ENCODE results near the gene PRICKLE2.

The PRICKLE2 gene

GRCh38 chr3:64218746-64219145, 6.5 kb downstream of the PRICKLE2 start:
- no peak for DNase-seq

GRCh38 chr3:64218329-64218728, 6.9 kb downstream of the PRICKLE2 start:
- no peak for DNase-seq

GRCh38 chr3:64216274-64217147, 8.8 kb downstream of the PRICKLE2 start:
- no peak for DNase-seq

DNA sequence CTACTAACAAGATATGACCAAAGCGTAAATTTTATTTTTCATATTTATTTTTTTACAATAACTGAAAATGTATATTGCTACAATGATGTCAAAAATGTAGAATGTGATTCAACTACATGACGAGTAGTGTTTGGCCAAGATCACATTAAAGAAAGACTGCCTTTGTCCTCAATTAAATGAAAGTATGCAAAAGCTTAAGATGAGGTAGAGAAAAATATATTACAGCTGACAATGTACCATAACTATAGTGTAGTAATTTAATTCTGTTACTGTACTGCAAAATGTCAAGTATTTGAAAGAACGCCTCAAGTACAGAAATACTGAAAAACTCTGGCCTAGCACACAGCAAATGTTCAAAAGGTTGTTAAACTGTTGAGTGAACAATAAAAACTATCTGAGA, 9.7 kb downstream of the PRICKLE2 start:
- no peak for DNase-seq

DNA sequence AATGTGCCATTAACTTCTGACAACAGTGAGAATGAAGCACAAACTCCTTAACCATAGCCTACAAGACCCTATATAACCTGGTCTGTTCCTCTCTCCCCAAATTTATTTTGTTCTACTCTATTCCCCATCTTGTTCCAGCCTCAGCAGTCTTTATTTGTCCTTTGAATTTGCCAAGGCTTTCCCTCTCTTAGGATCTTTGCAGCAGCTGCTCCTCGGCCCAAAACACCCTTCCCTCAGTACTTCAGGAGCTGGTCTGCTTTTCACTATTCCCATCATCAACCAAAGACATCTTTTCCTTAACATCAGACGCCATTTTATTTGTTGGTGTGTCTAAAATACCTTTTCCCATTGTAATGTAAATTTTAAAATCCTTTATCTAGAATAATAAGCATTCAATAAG, 10.2 kb downstream of the PRICKLE2 start:
- no peak for DNase-seq

GRCh38 chr3:64214381-64215018, 10.8 kb downstream of the PRICKLE2 start:
- DNase-seq: no peak

- no peak for DNase-seq
Observed at GRCh38 chr3:64213962-64214379, 11.3 kb downstream of the PRICKLE2 start.

GRCh38 chr3:64213224-64213878, 11.9 kb downstream of the PRICKLE2 start:
- no peak for DNase-seq

DNA sequence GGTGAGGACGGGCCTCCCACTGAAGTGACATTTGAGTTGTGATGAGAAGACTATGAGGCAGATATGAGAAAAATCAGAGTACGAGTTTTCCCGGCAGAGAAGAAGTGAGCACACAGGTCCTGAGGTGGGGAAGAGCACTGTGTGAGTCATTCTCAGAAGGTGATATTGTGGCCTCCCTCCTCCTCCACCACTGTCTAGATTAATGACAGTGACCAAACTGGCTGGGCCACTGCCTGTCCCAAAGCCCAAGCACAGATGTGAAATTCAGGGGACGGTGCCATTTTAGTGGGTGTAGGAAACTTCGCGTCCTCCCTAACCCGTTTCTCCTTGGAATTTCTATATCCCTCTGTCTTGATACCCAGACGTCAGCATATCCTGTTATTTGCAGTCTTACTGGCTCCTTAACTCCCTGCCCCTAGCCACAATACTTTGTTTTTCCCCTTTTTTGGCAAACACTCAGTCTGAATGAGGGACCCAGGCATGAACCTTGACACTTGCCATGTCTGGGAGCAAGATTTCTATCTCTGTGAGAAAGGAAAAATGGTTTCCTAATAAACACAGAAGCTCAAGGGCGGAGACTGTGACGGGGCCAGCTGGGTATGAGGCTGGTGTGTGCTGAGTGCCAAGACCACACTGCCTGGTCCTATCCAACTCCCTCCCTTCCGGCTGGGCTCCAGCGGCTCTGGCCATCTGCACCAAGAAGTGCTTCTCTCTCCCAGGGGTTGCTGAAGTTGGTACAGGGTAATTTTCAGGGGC, 15.2 kb downstream of the PRICKLE2 start:
- DNase-seq: no peak

DNA sequence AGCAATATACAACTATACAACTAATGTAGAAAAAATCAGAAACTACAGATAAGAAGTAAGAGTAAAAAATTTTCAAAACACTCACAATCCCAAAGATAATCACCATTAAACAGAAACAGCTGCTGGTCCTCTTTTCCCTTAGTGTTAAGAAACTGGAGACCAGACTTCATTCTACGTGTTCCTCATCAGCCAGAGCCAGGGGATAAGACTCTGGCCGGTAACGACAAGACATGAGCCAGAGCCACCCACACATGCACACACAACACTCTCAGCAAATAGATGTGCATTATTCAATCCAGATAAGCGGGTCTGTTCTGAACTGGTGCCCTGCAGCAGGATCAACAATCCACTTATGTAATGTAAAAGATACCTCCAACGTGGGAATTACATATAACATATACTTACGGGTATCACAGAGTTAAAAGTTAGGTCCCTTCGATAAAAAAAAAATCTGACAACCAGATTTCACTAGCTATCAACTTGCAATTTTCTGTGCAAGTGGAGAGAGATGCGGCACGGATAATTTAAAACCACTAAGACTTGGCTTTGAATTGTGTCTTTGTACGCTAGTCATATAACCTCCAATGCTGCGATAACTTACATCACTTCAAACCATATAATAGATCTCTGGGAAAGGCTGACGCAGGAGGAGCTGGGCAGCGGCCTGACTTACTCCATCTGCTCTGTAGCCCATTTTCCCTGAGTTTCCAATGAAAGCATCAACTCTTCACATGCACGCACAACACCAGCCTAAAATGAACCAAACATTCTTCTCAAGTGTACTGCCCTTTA, 17.8 kb downstream of the PRICKLE2 start:
- no peak for DNase-seq

GRCh38 chr3:64203969-64204908, 21.0 kb downstream of the PRICKLE2 start:
- DNase-seq: no peak

DNA sequence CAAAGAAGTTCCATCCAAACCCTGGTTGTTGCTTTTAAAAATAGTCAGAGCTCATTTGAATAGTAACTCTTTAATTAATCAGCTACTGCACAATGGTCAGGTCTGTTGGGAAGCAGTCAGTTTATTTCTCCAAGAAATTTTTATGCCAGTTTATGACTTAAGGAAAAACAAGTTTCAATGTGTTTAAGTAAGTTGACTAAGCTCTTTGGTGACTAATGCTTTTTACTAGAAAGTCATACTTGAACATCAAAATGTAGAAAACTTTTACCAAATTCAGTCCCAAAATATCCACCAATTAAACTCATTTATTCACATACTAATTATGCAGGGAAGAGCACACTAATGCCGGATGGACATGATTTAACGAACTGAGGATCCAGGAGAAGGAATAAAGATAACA, 22.1 kb downstream of the PRICKLE2 start:
- DNase-seq: no peak

- no peak for DNase-seq
Observed at GRCh38 chr3:64199932-64200331, 25.3 kb downstream of the PRICKLE2 start.

GRCh38 chr3:64196236-64196929, 28.9 kb downstream of the PRICKLE2 start:
- no peak for DNase-seq

- DNase-seq: no peak
Observed at GRCh38 chr3:64195789-64196188, 29.5 kb downstream of the PRICKLE2 start.

DNA sequence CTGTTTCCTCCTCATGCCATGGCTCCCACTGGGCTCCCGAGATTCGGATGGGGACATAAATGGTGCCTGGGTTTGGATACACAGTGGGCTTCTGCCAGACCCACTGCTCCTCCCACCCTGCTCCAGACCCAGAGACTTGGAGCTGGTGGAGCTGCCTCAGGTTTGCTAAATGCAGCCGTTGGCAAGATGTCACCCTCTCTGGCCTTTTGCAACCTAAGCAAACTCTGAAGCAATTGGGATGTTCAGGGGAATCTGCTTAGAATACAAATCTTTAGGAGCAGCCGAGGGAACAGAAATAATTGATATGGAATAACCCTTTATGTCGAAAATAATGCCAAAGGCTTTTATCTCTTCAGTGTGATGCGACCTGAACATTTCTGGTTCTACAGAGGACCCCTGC, 33.4 kb downstream of the PRICKLE2 start:
- DNase-seq: no peak

GRCh38 chr3:64190517-64191515, 34.5 kb downstream of the PRICKLE2 start:
- DNase-seq: no peak

- no peak for DNase-seq
Observed at GRCh38 chr3:64188810-64189560, 36.3 kb downstream of the PRICKLE2 start.
